Measurements from ENCODE around the gene GNAI2.
"Not testable (repeated sequence)": the region's sequence is repeated elsewhere in the genome, so short reads cannot be mapped to it uniquely, and the experiment has no call there.

GNAI2 gene

GRCh38 chr3:50205413-50206276, 30.4 kb upstream of the GNAI2 start:
- DNase-seq: no peak

GRCh38 chr3:50207359-50208042, 28.5 kb upstream of the GNAI2 start:
- DNase-seq: no peak

- DNase-seq: no peak
Observed at GRCh38 chr3:50208677-50209344, 27.2 kb upstream of the GNAI2 start.

- no peak for DNase-seq
Observed at GRCh38 chr3:50210176-50210509, 25.9 kb upstream of the GNAI2 start.

- no peak for DNase-seq
Observed at GRCh38 chr3:50210510-50211367, 25.3 kb upstream of the GNAI2 start.

- not testable (repeated sequence) for DNase-seq
Observed at GRCh38 chr3:50211368-50211717, 24.7 kb upstream of the GNAI2 start.

GRCh38 chr3:50211930-50212329, 24.1 kb upstream of the GNAI2 start:
- DNase-seq: no peak

- DNase-seq: no peak
Observed at GRCh38 chr3:50212502-50212901, 23.5 kb upstream of the GNAI2 start.

- DNase-seq: no peak
Observed at GRCh38 chr3:50212971-50213370, 23.0 kb upstream of the GNAI2 start.

- no peak for DNase-seq
Observed at GRCh38 chr3:50213373-50213772, 22.6 kb upstream of the GNAI2 start.

- DNase-seq: no peak
Observed at GRCh38 chr3:50214824-50215223, 21.2 kb upstream of the GNAI2 start.

GRCh38 chr3:50215529-50215928, 20.5 kb upstream of the GNAI2 start:
- no peak for DNase-seq

GRCh38 chr3:50217681-50218080, 18.3 kb upstream of the GNAI2 start:
- DNase-seq: no peak

- no peak for DNase-seq
Observed at GRCh38 chr3:50218448-50218847, 17.6 kb upstream of the GNAI2 start.

- no peak for DNase-seq
Observed at GRCh38 chr3:50219285-50219684, 16.7 kb upstream of the GNAI2 start.

GRCh38 chr3:50220109-50220508, 15.9 kb upstream of the GNAI2 start:
- no peak for DNase-seq

- no peak for DNase-seq
Observed at GRCh38 chr3:50221051-50221410, 15.0 kb upstream of the GNAI2 start.

GRCh38 chr3:50221411-50222168, 14.4 kb upstream of the GNAI2 start:
- no peak for DNase-seq

GRCh38 chr3:50222169-50222528, 13.9 kb upstream of the GNAI2 start:
- DNase-seq: no peak

- no peak for DNase-seq
Observed at GRCh38 chr3:50224639-50225038, 11.4 kb upstream of the GNAI2 start.

GRCh38 chr3:50226888-50227389, 9.1 kb upstream of the GNAI2 start:
- DNase-seq: peak in 1 of 2 donors; percentile 47
